Liver (tissue), 3 donors: ENCODE results near the gene EFCAB11.

ENCODE experiments used
- EGR1 ChIP-seq, 2 donors: IDR thresholded peaks; 2 replicates each; pipeline ENCODE4 v1.6.1; 2016 to 2018; ENCODE audit warnings: antibody characterized with exemption in 2 of 2, low read depth in 2 of 2
- GABPA ChIP-seq, 2 donors: IDR thresholded peaks in 1 of 2; conservative IDR thresholded peaks in 1 of 2; 2 replicates each; pipeline ENCODE4 v1.6.1; 2016; ENCODE audit warnings: antibody characterized with exemption in 2 of 2, mild to moderate bottlenecking in 1 of 2, moderate library complexity in 1 of 2
- YY1 ChIP-seq: IDR thresholded peaks from 2 replicates; pipeline ENCODE4 v1.6.1; 2016; ENCODE audit warnings: antibody characterized with exemption, mild to moderate bottlenecking
- TF ChIP-seq, protein P1 (sequence below): IDR thresholded peaks from 2 replicates; pipeline ENCODE4 v1.6.1; 2016; ENCODE audit warnings: antibody characterized with exemption
- TF ChIP-seq, protein P2 (sequence below): IDR thresholded peaks from 2 replicates; pipeline ENCODE4 v1.6.1; 2016; ENCODE audit warnings: antibody characterized with exemption, mild to moderate bottlenecking
- TF ChIP-seq, protein P3 (sequence below): fragments of 150-350 bp; IDR thresholded peaks from 2 replicates; pipeline ENCODE4 v1.5.1; 2017; ENCODE audit warnings: improper control_type of control experiment, low read depth, low read length; ENCODE audit not compliant: missing input control
- TF ChIP-seq, protein P4 (sequence below): IDR thresholded peaks from 2 replicates; pipeline ENCODE4 v1.6.1; 2016; ENCODE audit warnings: antibody characterized with exemption
- donor health status: healthy.
- donor health status: healthy.

DNA sequence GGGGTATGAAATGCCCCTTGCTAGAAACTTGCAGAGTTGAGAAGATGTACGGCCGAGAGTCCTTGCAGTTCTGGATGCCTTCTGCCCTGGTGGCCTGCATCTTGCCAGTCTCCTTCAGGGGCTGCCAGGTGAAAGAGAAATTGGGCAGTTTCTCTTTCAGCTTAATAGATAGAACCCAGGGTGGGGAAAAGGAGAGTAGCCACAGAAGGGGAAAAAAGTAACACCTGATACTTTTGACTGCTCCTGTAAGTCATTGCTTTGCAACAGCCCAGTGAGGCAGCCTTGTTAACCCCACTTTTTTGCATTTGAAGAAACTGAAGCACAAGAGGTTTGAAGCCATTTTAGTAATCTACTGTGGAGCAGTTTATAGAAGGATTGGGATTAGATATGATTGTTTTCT lies 28.8 kb upstream of the EFCAB11 start:
- TF ChIP-seq, protein P1, sequence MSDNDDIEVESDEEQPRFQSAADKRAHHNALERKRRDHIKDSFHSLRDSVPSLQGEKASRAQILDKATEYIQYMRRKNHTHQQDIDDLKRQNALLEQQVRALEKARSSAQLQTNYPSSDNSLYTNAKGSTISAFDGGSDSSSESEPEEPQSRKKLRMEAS: no peak
- TF ChIP-seq EGR1 (IDR thresholded peaks at IDR 0.05; ENCODE audit: low read depth in 2 of 2) (no peak), GABPA (IDR thresholded peaks at IDR 0.05 in 1 of 2, conservative IDR thresholded peaks at IDR 0.05 in 1 of 2) (no peak), YY1 (no peak)
- TF ChIP-seq, protein P2, sequence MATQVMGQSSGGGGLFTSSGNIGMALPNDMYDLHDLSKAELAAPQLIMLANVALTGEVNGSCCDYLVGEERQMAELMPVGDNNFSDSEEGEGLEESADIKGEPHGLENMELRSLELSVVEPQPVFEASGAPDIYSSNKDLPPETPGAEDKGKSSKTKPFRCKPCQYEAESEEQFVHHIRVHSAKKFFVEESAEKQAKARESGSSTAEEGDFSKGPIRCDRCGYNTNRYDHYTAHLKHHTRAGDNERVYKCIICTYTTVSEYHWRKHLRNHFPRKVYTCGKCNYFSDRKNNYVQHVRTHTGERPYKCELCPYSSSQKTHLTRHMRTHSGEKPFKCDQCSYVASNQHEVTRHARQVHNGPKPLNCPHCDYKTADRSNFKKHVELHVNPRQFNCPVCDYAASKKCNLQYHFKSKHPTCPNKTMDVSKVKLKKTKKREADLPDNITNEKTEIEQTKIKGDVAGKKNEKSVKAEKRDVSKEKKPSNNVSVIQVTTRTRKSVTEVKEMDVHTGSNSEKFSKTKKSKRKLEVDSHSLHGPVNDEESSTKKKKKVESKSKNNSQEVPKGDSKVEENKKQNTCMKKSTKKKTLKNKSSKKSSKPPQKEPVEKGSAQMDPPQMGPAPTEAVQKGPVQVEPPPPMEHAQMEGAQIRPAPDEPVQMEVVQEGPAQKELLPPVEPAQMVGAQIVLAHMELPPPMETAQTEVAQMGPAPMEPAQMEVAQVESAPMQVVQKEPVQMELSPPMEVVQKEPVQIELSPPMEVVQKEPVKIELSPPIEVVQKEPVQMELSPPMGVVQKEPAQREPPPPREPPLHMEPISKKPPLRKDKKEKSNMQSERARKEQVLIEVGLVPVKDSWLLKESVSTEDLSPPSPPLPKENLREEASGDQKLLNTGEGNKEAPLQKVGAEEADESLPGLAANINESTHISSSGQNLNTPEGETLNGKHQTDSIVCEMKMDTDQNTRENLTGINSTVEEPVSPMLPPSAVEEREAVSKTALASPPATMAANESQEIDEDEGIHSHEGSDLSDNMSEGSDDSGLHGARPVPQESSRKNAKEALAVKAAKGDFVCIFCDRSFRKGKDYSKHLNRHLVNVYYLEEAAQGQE: no peak
- TF ChIP-seq, protein P3, sequence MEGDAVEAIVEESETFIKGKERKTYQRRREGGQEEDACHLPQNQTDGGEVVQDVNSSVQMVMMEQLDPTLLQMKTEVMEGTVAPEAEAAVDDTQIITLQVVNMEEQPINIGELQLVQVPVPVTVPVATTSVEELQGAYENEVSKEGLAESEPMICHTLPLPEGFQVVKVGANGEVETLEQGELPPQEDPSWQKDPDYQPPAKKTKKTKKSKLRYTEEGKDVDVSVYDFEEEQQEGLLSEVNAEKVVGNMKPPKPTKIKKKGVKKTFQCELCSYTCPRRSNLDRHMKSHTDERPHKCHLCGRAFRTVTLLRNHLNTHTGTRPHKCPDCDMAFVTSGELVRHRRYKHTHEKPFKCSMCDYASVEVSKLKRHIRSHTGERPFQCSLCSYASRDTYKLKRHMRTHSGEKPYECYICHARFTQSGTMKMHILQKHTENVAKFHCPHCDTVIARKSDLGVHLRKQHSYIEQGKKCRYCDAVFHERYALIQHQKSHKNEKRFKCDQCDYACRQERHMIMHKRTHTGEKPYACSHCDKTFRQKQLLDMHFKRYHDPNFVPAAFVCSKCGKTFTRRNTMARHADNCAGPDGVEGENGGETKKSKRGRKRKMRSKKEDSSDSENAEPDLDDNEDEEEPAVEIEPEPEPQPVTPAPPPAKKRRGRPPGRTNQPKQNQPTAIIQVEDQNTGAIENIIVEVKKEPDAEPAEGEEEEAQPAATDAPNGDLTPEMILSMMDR: no peak
- TF ChIP-seq, protein P4, sequence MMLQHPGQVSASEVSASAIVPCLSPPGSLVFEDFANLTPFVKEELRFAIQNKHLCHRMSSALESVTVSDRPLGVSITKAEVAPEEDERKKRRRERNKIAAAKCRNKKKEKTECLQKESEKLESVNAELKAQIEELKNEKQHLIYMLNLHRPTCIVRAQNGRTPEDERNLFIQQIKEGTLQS: no peak
